Fibroblast of the aortic adventitia (primary cell): ENCODE results near the gene FOXO3. TPM values are rescaled to one million over a fixed set of nuclear protein-coding genes. Genes with fewer than 3 reads are reported as not detected.

Source experiments
- DNase-seq: peaks from one replicate; pipeline ENCODE4 v3.0.0-alpha.2; 2010; ENCODE audit warnings: low read depth
- H3K4me3 ChIP-seq: 2 replicates; pipeline ENCODE4 v1.5.1; 2011; ENCODE audit warnings: low read depth, mild to moderate bottlenecking, control low read depth, low read length, moderate library complexity
- CTCF ChIP-seq: IDR thresholded peaks from 2 replicates; pipeline ENCODE4 v1.5.1; 2011; ENCODE audit warnings: mild to moderate bottlenecking, low read length, control low read depth, inconsistent platforms; ENCODE audit not compliant: insufficient read depth
- total RNA-seq: library from RNA; depleted of rRNA; stranded (reverse); fragments of >200 nt; gene quantifications from 2 replicates; pipeline ENCODE4 v1.2.3, GENCODE V29; 2012; ENCODE audit warnings: low replicate concordance

The FOXO3 gene
- total RNA-seq, 1 donor, result 54.5 TPM

DNA sequence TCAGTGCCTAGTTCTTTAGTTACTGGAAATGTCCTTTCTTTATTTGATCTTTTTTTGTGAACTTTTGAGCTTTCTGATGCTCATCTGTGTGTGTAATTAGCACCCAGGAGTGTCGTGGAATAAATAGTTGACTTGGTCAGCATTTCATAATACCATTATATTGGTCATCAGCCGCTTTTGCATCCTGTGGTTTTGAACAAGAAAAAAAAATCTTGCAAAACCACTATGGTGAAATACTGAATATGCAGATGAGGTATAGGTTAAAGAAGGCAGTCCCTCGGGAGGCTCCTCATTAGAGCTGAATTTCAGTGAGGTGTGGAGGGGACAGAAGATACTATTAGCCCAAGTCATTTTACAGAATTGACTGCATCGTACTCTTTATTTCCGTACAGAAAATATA lies 90.1 kb downstream of the FOXO3 start:
- peak; percentile 69 for DNase-seq

DNA sequence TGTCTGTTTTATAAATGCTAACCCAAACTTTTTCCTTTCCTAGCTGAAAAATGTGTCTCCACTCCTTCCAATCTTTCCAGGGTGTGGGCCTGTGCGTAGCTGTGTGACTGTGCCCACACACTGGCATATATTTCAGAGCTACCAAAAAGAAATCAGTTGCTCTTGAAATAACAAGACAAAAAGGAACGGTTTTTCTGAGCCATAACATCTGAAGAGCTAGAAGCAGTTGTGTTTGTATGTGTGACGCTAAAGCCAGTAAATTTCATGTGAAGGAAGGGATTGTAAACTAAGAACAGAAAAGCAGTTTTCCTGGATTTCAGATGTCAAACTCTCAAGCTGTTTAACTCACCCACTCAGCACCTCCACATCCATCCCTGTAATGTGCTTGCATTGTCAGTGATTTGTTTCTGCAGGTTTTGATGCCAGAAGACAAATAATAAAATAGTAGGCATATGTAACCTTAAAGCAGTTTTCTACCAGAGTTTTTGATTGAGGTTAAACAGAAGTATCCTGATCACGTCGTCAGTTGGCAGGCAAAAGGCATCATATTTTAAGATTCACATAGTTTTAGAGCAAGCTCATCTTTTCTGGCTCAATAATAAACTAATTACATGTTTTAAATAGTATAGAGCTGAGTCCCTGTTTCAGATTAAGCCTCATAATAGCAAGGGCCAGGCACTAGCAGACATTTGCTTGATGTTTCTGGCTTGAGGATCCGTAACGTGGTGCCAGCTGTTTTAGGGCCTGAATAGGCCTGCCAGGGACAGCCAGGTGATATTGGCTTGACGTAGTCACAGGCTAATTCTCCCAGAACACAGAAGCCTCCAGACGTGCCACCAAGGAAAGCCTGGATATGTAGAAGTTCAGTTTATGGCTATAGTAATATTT lies 90.9 kb downstream of the FOXO3 start:
- peak; percentile 96 for DNase-seq
- no peak overlapping the region for H3K4me3 ChIP-seq
- TF ChIP-seq CTCF, result no peak

More for the DNA sequence above, 90.1 kb downstream of the FOXO3 start:
- no peak overlapping the region for H3K4me3 ChIP-seq
- TF ChIP-seq CTCF, result no peak

GRCh38 chr6:108652375-108652774 lies 91.7 kb downstream of the FOXO3 start:
- no peak for DNase-seq
- no peak for TF ChIP-seq CTCF
- H3K4me3 ChIP-seq, result no peak overlapping the region

DNA sequence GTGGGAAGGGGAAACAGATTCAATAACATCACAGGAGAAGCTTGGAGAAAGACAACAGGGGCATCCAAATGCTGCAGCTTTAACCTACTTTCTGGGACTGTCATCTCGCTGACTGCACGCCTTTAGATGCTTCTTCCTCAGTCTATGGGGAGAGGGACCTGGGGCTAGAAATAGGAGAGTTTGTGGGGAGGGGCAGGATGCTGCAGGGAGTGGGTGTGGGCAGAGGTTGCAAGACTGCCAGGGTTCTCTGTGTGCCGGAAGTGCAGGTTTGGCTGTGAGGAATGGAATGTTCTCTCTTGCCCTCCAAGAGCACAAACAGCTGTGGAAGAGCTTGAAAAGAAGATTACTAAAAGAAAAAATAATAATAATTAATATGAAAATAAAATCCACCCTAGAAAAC lies 93.2 kb downstream of the FOXO3 start:
- DNase-seq, result peak; percentile 70
- no peak for TF ChIP-seq CTCF
- H3K4me3 ChIP-seq, result no peak overlapping the region

DNA sequence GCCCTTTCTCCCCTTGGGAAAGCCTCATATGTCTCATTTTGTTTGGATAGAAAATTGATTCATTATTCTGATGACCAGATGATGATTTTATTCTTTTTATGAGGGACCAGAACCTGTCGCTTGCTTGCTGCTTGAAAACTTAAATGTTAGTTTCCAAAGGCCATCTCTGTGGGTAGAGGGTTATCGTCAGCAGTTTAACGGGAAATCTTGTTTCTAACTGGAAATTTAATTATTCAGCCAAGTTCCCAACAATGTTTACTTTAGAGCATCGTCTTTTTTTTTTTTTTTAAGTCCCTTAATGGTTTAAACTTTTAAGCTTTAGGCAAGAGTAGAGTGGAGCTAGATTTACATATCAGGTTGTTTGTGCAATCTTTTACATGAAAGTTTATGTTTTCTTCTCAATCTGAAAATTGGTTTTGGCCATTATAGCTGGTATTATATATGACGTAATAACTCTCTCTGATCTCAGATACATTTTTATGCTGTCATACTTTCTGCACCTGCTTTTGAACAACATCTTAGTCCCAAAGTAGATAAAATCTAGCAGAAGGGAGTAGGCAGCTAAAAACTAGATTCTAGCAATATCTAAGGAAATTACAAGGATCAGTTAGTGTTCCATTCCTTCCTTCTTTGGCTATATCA lies 93.9 kb downstream of the FOXO3 start:
- DNase-seq, result peak; percentile 74
- no peak overlapping the region for H3K4me3 ChIP-seq
- TF ChIP-seq CTCF, result no peak

DNA sequence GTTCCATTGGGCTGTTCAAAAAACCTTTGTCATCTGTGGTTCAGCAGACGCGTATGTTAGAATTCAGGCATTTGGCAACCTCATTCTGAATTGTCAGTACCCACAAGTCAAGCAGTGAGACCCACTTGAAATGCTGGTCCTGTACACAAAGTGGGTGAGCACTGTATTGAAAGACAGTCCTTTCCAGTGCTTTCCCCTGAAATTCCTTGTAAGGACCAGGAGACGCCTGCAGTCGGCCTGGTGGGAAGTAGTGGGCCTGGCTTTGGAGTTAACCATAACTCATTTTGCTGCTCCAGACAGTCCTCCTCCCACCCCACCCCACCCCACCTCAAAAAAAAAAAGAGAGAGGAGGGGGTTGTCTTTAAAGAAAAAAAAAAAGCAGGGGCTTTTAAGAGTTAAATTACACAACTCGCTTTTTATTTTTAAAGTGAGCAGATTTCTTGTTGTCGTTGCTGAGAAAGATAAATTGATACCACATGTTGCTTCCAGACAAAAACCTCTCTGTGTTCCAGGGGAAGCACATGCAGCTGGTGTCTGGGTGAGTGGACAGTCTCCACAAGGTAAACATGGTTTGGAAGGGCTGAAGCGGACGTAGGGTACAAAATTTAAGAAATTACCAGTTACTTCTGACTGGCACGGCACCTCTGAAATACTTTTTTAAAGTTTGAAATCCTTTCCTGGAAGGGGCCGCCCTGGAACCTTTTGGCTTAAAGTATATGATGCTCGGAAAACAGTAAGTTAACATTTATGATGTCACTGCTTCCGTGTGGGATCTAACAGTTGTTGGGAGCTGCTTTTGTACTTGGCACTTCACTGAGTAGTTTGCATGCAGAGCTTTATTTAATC lies 95.3 kb downstream of the FOXO3 start:
- DNase-seq, result peak; percentile 97
- peak; percentile 9 for TF ChIP-seq CTCF
- H3K4me3 ChIP-seq, result peak overlapping the region; percentile 34
